Articular chondrocyte of knee joint (primary cell): ENCODE data around the gene ZNF358. TPM values are rescaled to one million over a fixed set of nuclear protein-coding genes. Genes with fewer than 3 reads are reported as not detected.

ENCODE experiments used
- small RNA-seq: library from RNA; depleted of rRNA; stranded (forward); fragments of <200 nt; gene quantifications from one replicate; pipeline ENCODE3, GENCODE V24; 2012
- total RNA-seq: library from RNA; depleted of rRNA; stranded (reverse); fragments of >200 nt; gene quantifications from 2 replicates; pipeline ENCODE4 v1.2.3, GENCODE V29; 2012

The ZNF358 gene
- total RNA-seq, result 18.5 and 22.7 TPM in 2 replicates

DNA sequence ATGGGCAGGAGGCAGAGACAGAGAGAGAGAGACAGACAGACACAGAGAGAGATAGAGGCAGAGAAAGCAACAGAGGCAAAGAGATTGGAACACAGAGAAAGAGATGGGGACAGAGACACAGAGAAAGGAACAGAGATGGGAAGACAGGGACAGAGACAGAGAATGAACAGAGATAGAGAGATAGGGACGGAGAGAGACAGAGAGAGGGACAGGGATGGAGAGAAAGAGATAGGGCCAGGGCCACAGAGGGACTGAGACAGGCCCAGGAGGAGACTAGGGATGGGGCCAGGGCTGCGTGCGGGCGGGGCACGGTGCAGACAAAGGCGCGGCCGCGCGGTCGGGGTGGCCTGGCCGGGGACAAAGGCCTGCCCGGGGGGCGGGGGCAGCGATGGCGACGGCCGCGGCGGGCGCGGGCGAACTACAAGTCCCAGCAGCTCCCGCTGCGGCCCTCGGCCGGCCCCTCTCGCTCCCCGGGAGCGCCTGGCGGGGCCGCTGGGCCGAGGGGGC, at the start of gene ZNF358:
TSS of gene ZNF358 (plus strand) at position 459 of the 507 bp plus-strand sequence. CDS start 3,140 bp downstream, outside the sequence.

GRCh38 chr19:7488736-7489353, 27.1 kb upstream of the ZNF358 start, which contains the start of gene PEX11G:
TSS of gene PEX11G (minus strand) at chr19:7489035. CDS start at chr19:7489010, 25 bp downstream.

DNA sequence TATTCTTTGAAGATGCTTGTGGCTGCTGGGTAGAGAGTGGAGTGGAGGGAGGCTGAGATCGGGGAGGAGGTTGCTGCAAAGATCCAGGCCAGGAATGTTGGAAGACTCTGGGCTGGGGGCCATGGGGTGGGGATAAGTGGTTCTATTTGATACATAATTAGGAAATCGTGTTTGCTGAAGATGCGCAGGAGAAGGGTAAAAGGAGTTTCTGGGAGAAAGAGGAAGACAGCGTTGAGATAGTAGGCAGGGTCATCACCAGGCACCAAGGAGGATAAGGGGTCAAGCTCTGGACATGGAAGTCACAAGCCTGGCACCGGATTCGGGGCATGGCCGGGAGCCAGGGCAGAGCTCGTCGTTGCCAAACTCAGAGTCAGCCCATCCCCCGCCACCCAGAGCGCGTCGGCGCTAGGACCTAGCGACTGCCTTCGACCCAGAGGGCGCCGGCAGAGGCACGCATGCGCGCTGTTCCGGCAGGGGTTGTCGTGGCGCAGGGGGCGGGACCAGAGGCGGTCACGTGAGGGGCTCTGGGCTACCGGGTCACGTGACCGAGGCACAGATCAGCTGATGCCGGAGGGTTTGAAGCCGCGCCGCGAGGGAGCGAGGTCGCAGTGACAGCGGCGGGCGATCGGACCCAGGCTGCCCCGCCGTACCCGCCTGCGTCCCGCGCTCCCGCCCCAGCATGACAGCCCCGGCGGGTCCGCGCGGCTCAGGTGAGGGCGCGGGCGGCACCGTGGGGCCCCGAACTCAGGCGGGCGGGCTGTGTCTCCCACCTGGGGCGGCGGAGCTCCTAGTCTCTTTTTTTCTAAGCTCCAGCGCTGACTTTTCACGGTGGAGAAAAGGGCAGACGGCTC, 6.4 kb downstream of the ZNF358 start, which contains the start of gene MCOLN1:
TSS of gene MCOLN1 (plus strand) at position 553 of the 851 bp plus-strand sequence. CDS start at position 680, 127 bp downstream.

GRCh38 chr19:7535047-7535997, 19.4 kb downstream of the ZNF358 start, which contains the start of gene PNPLA6:
TSS of gene PNPLA6 (plus strand) at chr19:7535717. CDS start at chr19:7535789, 72 bp downstream.

Small RNA genes lying within 50 kb of the gene (small RNA-seq; reads per million reads assigned to genes)
- not detected for gene AC008878.2

Other genes starting within 250 kb of the ZNF358 start
- 17.4 and 20.9 TPM in 2 replicates for gene INSR, start 221.7 kb upstream of the ZNF358 start, total RNA-seq
- 22.6 and 23.2 TPM in 2 replicates for gene ARHGEF18, start 167.2 kb upstream of the ZNF358 start, total RNA-seq
- gene PEX11G, start 27.1 kb upstream of the ZNF358 start, total RNA-seq, result 1.7 and 2.9 TPM in 2 replicates
- gene MCOLN1, start 6.5 kb downstream of the ZNF358 start, total RNA-seq, result 5.7 and 8.4 TPM in 2 replicates
- 57.8 and 64.2 TPM in 2 replicates for gene PNPLA6, start 19.6 kb downstream of the ZNF358 start, total RNA-seq
- not detected in 2 replicates for gene CAMSAP3, start 79.8 kb downstream of the ZNF358 start, total RNA-seq
- gene XAB2, start 113.4 kb downstream of the ZNF358 start, total RNA-seq, result 26.4 and 28.4 TPM in 2 replicates
- gene PET100, start 113.7 kb downstream of the ZNF358 start, total RNA-seq, result 6.4 and 11.1 TPM in 2 replicates
- not detected in 2 replicates for gene PCP2, start 117.6 kb downstream of the ZNF358 start, total RNA-seq
- 0.76 and 1.7 TPM in 2 replicates for gene STXBP2, start 121.0 kb downstream of the ZNF358 start, total RNA-seq
- gene RETN, start 152.9 kb downstream of the ZNF358 start, total RNA-seq, result not detected in 2 replicates
- not detected in 2 replicates for gene MCEMP1, start 161.0 kb downstream of the ZNF358 start, total RNA-seq
- gene TRAPPC5, start 164.7 kb downstream of the ZNF358 start, total RNA-seq, result 40.4 and 41.4 TPM in 2 replicates
- gene FCER2, start 186.0 kb downstream of the ZNF358 start, total RNA-seq, result not detected in 2 replicates
- not detected in 2 replicates for gene CLEC4G, start 216.0 kb downstream of the ZNF358 start, total RNA-seq
- not detected in 2 replicates for gene CD209, start 231.4 kb downstream of the ZNF358 start, total RNA-seq
- not detected in 2 replicates for gene CLEC4M, start 247.1 kb downstream of the ZNF358 start, total RNA-seq